BJ (cell line): ENCODE results near the gene PATJ. TPM values are rescaled to one million over a fixed set of nuclear protein-coding genes. Genes with fewer than 3 reads are reported as not detected.

Experiments used
- CTCF ChIA-PET: fragments of 350-600 bp; formaldehyde crosslinking; extraction: SDS; loops from one replicate; lab custom pipeline; 2021; ENCODE audit warnings: antibody characterized with exemption, inconsistent platforms; lab: Yijun Ruan, JAX
- POLR2A ChIA-PET: fragments of 300-600 bp; sonication (Branson Sonifier 250); formaldehyde crosslinking; extraction: SDS; loops from one replicate; lab custom pipeline; 2021; ENCODE audit warnings: antibody characterized with exemption; lab: Charles Lee
- DNase-seq: peaks from one replicate; pipeline ENCODE4 v3.0.0-alpha.2; 2011; ENCODE audit warnings: low read depth
- H3K27me3 ChIP-seq: 2 replicates; pipeline ENCODE4 v1.6.0; 2011; ENCODE audit warnings: low read length; ENCODE audit not compliant: control insufficient read depth, insufficient read depth
- H3K36me3 ChIP-seq: 2 replicates; pipeline ENCODE4 v1.5.1; 2011; ENCODE audit warnings: low read length; ENCODE audit not compliant: control insufficient read depth, insufficient read depth
- H3K4me3 ChIP-seq: 2 replicates; pipeline ENCODE4 v1.5.1; 2011; ENCODE audit warnings: low read depth, mild to moderate bottlenecking, control low read depth, low read length
- polyA plus RNA-seq: library from polyadenylated mRNA; depleted of rRNA; stranded (reverse); fragments of >200 nt; gene quantifications from 2 replicates; pipeline ENCODE4 v1.2.3, GENCODE V29; 2011
- TF ChIP-seq, protein P1 (sequence below): IDR thresholded peaks from 2 replicates; pipeline ENCODE4 v1.5.1; 2011; ENCODE audit warnings: low read depth, mild to moderate bottlenecking, control low read depth, inconsistent platforms, low read length, moderate library complexity; ENCODE audit not compliant: insufficient read depth

PATJ gene
- polyA plus RNA-seq, 1 experiment: 3.0 TPM

GRCh38 chr1:62131093-62131725 is 388.9 kb downstream of the PATJ start:
- TF ChIP-seq, protein P1, sequence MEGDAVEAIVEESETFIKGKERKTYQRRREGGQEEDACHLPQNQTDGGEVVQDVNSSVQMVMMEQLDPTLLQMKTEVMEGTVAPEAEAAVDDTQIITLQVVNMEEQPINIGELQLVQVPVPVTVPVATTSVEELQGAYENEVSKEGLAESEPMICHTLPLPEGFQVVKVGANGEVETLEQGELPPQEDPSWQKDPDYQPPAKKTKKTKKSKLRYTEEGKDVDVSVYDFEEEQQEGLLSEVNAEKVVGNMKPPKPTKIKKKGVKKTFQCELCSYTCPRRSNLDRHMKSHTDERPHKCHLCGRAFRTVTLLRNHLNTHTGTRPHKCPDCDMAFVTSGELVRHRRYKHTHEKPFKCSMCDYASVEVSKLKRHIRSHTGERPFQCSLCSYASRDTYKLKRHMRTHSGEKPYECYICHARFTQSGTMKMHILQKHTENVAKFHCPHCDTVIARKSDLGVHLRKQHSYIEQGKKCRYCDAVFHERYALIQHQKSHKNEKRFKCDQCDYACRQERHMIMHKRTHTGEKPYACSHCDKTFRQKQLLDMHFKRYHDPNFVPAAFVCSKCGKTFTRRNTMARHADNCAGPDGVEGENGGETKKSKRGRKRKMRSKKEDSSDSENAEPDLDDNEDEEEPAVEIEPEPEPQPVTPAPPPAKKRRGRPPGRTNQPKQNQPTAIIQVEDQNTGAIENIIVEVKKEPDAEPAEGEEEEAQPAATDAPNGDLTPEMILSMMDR: peak; percentile 97
- CTCF ChIA-PET: interaction anchor here (0.6 to 9.2 kb wide), 22 partner anchors 9 to 628 kb away, joined by 3 to 94 read pairs (median 4); no protein-coding TSS in a partner anchor
- Histone ChIP-seq H3K4me3 (no peak overlapping the region), H3K27me3 (no peaks in the 10 kb centered on the region), H3K36me3 (no peaks in the 10 kb centered on the region; the same call in 1 of the 2 replicates)
- DNase-seq: no peak
- POLR2A ChIA-PET: interaction anchor here (0.5 kb wide), 1 partner anchor 9 kb away, joined by 24 read pairs; no protein-coding TSS in a partner anchor

DNA sequence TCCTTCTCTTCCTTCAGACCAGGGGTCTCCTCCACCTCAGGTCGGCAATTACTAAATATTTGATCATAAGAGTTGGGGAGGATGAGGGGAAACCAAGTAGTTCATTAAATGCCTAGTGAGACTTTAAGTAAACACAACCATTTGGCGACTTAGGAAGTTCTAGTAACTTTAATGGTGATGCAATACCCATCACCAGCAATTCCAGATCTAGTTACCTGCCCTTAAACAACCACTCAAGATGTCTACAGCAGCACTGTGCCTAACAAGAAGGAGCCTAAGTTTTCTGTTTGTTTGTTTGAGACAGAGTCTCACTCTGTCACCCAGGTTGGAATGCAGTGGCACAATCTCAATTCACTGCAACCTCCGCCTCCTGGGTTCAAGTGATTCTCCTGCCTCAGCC is 395.7 kb downstream of the PATJ start:
- DNase-seq: no peak
- TF ChIP-seq, protein P1: no peak
- POLR2A ChIA-PET: no interaction called here
- Histone ChIP-seq H3K36me3 (no peaks in the 10 kb centered on the region), H3K27me3 (no peaks in the 10 kb centered on the region), H3K4me3 (no peak overlapping the region)
- CTCF ChIA-PET: interaction anchor here (1.2 kb wide), 1 partner anchor 10 kb away, joined by 4 read pairs; no protein-coding TSS in a partner anchor

GRCh38 chr1:62139410-62139809 is 397.1 kb downstream of the PATJ start:
- TF ChIP-seq, protein P1: no peak
- Histone ChIP-seq H3K4me3 (no peak overlapping the region), H3K27me3 (no peaks in the 10 kb centered on the region), H3K36me3 (no peaks in the 10 kb centered on the region)
- ChIA-PET POLR2A (no interaction called here), CTCF (interaction anchor here (0.6 to 1.6 kb wide), 3 partner anchors 8 to 57 kb away, joined by 3 to 9 read pairs (median 4); no protein-coding TSS in a partner anchor)
- DNase-seq: no peak

GRCh38 chr1:62140666-62141065 is 398.4 kb downstream of the PATJ start:
- TF ChIP-seq, protein P1: no peak
- POLR2A ChIA-PET: no interaction called here
- no peaks in the 10 kb centered on the region for H3K36me3 ChIP-seq
- H3K4me3 ChIP-seq: no peak overlapping the region
- CTCF ChIA-PET: interaction anchor here (1.6 to 5.3 kb wide), 2 partner anchors 7 to 58 kb away, joined by 9 to 59 read pairs; no protein-coding TSS in a partner anchor
- no peak for DNase-seq
- H3K27me3 ChIP-seq: no peaks in the 10 kb centered on the region

GRCh38 chr1:62142496-62142895 is 400.2 kb downstream of the PATJ start:
- no peaks in the 10 kb centered on the region for H3K27me3 ChIP-seq
- TF ChIP-seq, protein P1: no peak
- H3K36me3 ChIP-seq: no peaks in the 10 kb centered on the region
- CTCF ChIA-PET: interaction anchor here (0.6 to 5.3 kb wide), 8 partner anchors 9 to 261 kb away, joined by 3 to 59 read pairs (median 6); no protein-coding TSS in a partner anchor
- POLR2A ChIA-PET: no interaction called here
- no peak for DNase-seq
- H3K4me3 ChIP-seq: no peak overlapping the region
